HG02642 (cell line): Measurements from ENCODE around the gene TNC.

Experiments
- ATAC-seq: cut with Tn5 transposase; IDR thresholded peaks from one replicate; pipeline ENCODE4 v1.9.1; 2021; ENCODE audit warnings: mild to moderate bottlenecking; ENCODE audit not compliant: unreplicated experiment, poor library complexity

TNC gene

GRCh38 chr9:115018547-115019435 lies 99.2 kb downstream of the TNC start:
- ATAC-seq: no peak

- no peak for ATAC-seq
Measured at GRCh38 chr9:115016344-115016743, 101.6 kb downstream of the TNC start.

- no peak for ATAC-seq
Measured at GRCh38 chr9:115015018-115015635, 102.8 kb downstream of the TNC start.

- ATAC-seq: no peak
Measured at GRCh38 chr9:115014438-115014837, 103.5 kb downstream of the TNC start.

GRCh38 chr9:115013998-115014397 lies 104.0 kb downstream of the TNC start:
- ATAC-seq: peak; percentile 62

GRCh38 chr9:115012486-115012885 lies 105.5 kb downstream of the TNC start:
- ATAC-seq: no peak

- ATAC-seq: no peak
Measured at GRCh38 chr9:115010874-115011273, 107.1 kb downstream of the TNC start.

GRCh38 chr9:115008536-115009270 lies 109.3 kb downstream of the TNC start:
- ATAC-seq: no peak

- ATAC-seq: no peak
Measured at GRCh38 chr9:115006660-115007059, 111.3 kb downstream of the TNC start.

- ATAC-seq: no peak
Measured at GRCh38 chr9:115005322-115005721, 112.6 kb downstream of the TNC start.

- ATAC-seq: no peak
Measured at GRCh38 chr9:115004545-115004944, 113.4 kb downstream of the TNC start.

GRCh38 chr9:115002371-115003120 lies 115.4 kb downstream of the TNC start:
- no peak for ATAC-seq

- no peak for ATAC-seq
Measured at GRCh38 chr9:115000217-115000639, 117.7 kb downstream of the TNC start.

- no peak for ATAC-seq
Measured at GRCh38 chr9:114998326-114998725, 119.6 kb downstream of the TNC start.

- ATAC-seq: no peak
Measured at GRCh38 chr9:114995681-114996221, 122.2 kb downstream of the TNC start.

GRCh38 chr9:114994768-114995167 lies 123.2 kb downstream of the TNC start:
- ATAC-seq: no peak

GRCh38 chr9:114991861-114992260 lies 126.1 kb downstream of the TNC start:
- no peak for ATAC-seq

- no peak for ATAC-seq
Measured at GRCh38 chr9:114990901-114991300, 127.1 kb downstream of the TNC start.

GRCh38 chr9:114989600-114990410 lies 128.2 kb downstream of the TNC start:
- peak; percentile 68 for ATAC-seq
